H1 (cell line): ENCODE measurements around the gene SPRING1. TPM values are rescaled to one million over a fixed set of nuclear protein-coding genes. Genes with fewer than 3 reads are reported as not detected.

Source experiments
- CTCF ChIA-PET: fragments of 300-600 bp; sonication (Branson Sonifier 250); formaldehyde crosslinking; loops from one replicate; lab custom pipeline; 2021; ENCODE audit not compliant: partially characterized antibody; lab: Charles Lee
- POLR2A ChIA-PET: fragments of 300-600 bp; sonication (Branson Sonifier 250); formaldehyde crosslinking; loops from one replicate; lab custom pipeline; 2021; ENCODE audit warnings: inconsistent platforms; ENCODE audit not compliant: partially characterized antibody; lab: Charles Lee
- DNase-seq, 2 experiments: peaks; one replicate each; pipeline versions ENCODE4 v3.0.0 to v3.0.0-alpha.2; 2010 to 2022; ENCODE audit warnings: low spot score in 2 of 2, low read depth in 1 of 2, mixed read lengths in 1 of 2
- FAIRE-seq: peaks from 2 replicates; lab custom pipeline; 2011; peaks lifted over from hg19 to GRCh38; lab: Jason Lieb, UNC
- H2AFZ ChIP-seq: 2 replicates; pipeline ENCODE4 v1.8.1; 2012; ENCODE audit warnings: low read length, inconsistent platforms
- H2AK5ac ChIP-seq: 2 replicates; pipeline ENCODE4 v1.6.1; 2013; ENCODE audit warnings: low read depth, low read length
- H2BK120ac ChIP-seq: replicated peaks from 2 replicates; pipeline ENCODE3; 2013; ENCODE audit warnings: low read depth, low read length, inconsistent platforms
- H2BK12ac ChIP-seq: 2 replicates; pipeline ENCODE4 v1.6.1; 2013; ENCODE audit warnings: low read depth, low read length
- H2BK15ac ChIP-seq: 2 replicates; pipeline ENCODE4 v1.6.1; 2013; ENCODE audit warnings: low read length
- H2BK20ac ChIP-seq: 2 replicates; pipeline ENCODE4 v1.6.1; 2013; ENCODE audit warnings: low read length
- H2BK5ac ChIP-seq: 2 replicates; pipeline ENCODE4 v1.6.1; 2013; ENCODE audit warnings: low read depth, low read length
- H3K14ac ChIP-seq: 2 replicates; pipeline ENCODE4 v1.6.1; 2013; ENCODE audit warnings: inconsistent platforms; ENCODE audit not compliant: insufficient read length
- H3K18ac ChIP-seq: 2 replicates; pipeline ENCODE4 v1.6.1; 2013; ENCODE audit warnings: low read length; ENCODE audit errors: extremely low read depth
- H3K23ac ChIP-seq: 2 replicates; pipeline ENCODE4 v1.6.1; 2013; ENCODE audit warnings: inconsistent platforms; ENCODE audit not compliant: insufficient read length
- H3K23me2 ChIP-seq: 2 replicates; pipeline ENCODE4 v1.6.1; 2013; ENCODE audit warnings: low read depth, low read length
- H3K27ac ChIP-seq: 2 replicates; pipeline ENCODE4 v1.6.1; 2011; ENCODE audit warnings: low read depth, low read length, inconsistent platforms
- H3K27me3 ChIP-seq, 4 experiments: replicated peaks in 1 of 4; 1 replicate in 1 of 4; 2 replicates in 3 of 4; pipeline versions ENCODE4 v1.6.1 to v1.8.1; 2011 to 2013; ENCODE audit warnings: low read length in 3 of 4, mild to moderate bottlenecking in 3 of 4, inconsistent platforms in 2 of 4, mixed read lengths in 2 of 4, moderate library complexity in 1 of 4; ENCODE audit not compliant: control insufficient read depth in 3 of 4, insufficient read depth in 3 of 4; ENCODE audit errors: extremely low read depth in 1 of 4
- H3K36me3 ChIP-seq, 4 experiments: 2 replicates each; pipeline versions ENCODE4 v1.6.1 to v1.8.1; 2011 to 2013; ENCODE audit warnings: mild to moderate bottlenecking in 4 of 4, low read length in 3 of 4, moderate library complexity in 2 of 4, control low read depth in 1 of 4, inconsistent platforms in 1 of 4; ENCODE audit not compliant: insufficient read depth in 4 of 4, control insufficient read depth in 2 of 4
- H3K4ac ChIP-seq: replicated peaks from 2 replicates; pipeline ENCODE3; 2013; ENCODE audit warnings: low read length, low read depth, mixed read lengths, inconsistent platforms; ENCODE audit not compliant: insufficient read length
- H3K4me1 ChIP-seq, 4 experiments: replicated peaks in 1 of 4; 1 replicate in 1 of 4; 2 replicates in 3 of 4; pipeline versions ENCODE4 v1.6.1 to v1.8.1; 2011 to 2013; ENCODE audit warnings: low read length in 3 of 4, inconsistent platforms in 2 of 4, mixed read lengths in 1 of 4; ENCODE audit not compliant: insufficient read depth in 4 of 4, control insufficient read depth in 3 of 4
- H3K4me2 ChIP-seq, 2 experiments: 2 replicates each; pipeline versions ENCODE4 v1.6.1 to v1.8.1; 2011 to 2013; ENCODE audit warnings: low read depth in 2 of 2, low read length in 2 of 2, control low read depth in 1 of 2, inconsistent platforms in 1 of 2, mild to moderate bottlenecking in 1 of 2; ENCODE audit not compliant: insufficient read depth in 1 of 2
- H3K4me3 ChIP-seq, 4 experiments: fragments of 200-600, 300-600 bp in 1 of 4; sonication (generic), shearing (Covaris generic), sonication (Bioruptor Twin) in 1 of 4; 2 replicates each; pipeline versions ENCODE4 v1.5.1 to v1.8.1; 2011 to 2016; ENCODE audit warnings: low read length in 4 of 4, low read depth in 3 of 4, control low read depth in 2 of 4, inconsistent platforms in 2 of 4, mild to moderate bottlenecking in 2 of 4, mixed read lengths in 1 of 4, moderate library complexity in 1 of 4; ENCODE audit not compliant: insufficient read depth in 2 of 4; ENCODE audit errors: extremely low read depth in 1 of 4
- H3K56ac ChIP-seq: replicated peaks from 2 replicates; pipeline ENCODE3; 2013; ENCODE audit warnings: low read depth, mild to moderate bottlenecking, mixed read lengths, low read length, inconsistent platforms; ENCODE audit not compliant: insufficient read length
- H3K79me1 ChIP-seq: 2 replicates; pipeline ENCODE4 v1.6.1; 2013; ENCODE audit warnings: low read depth, low read length, control low read depth
- H3K79me2 ChIP-seq, 2 experiments: 2 replicates each; pipeline versions ENCODE4 v1.6.1 to v1.8.1; 2012 to 2013; ENCODE audit warnings: low read length in 2 of 2, mild to moderate bottlenecking in 2 of 2, inconsistent platforms in 1 of 2; ENCODE audit not compliant: insufficient read depth in 2 of 2, control insufficient read depth in 1 of 2
- H3K9ac ChIP-seq, 4 experiments: replicated peaks in 1 of 4; 1 replicate in 1 of 4; 2 replicates in 3 of 4; pipeline versions ENCODE4 v1.6.1 to v1.8.1; 2011 to 2013; ENCODE audit warnings: low read depth in 3 of 4, low read length in 3 of 4, control low read depth in 2 of 4, mild to moderate bottlenecking in 2 of 4, moderate library complexity in 2 of 4, inconsistent platforms in 1 of 4; ENCODE audit errors: extremely low read depth in 1 of 4
- H3K9me3 ChIP-seq, 2 experiments: 2 replicates each; pipeline versions ENCODE4 v1.6.1 to v1.8.1; 2012 to 2013; ENCODE audit warnings: mild to moderate bottlenecking in 2 of 2, moderate library complexity in 2 of 2, control low read depth in 1 of 2, inconsistent platforms in 1 of 2, low read depth in 1 of 2, low read length in 1 of 2, mixed read lengths in 1 of 2; ENCODE audit not compliant: insufficient read depth in 2 of 2
- H4K20me1 ChIP-seq, 2 experiments: replicated peaks in 1 of 2; 2 replicates each; pipeline versions ENCODE3 to v1.8.1; 2011 to 2013; ENCODE audit warnings: inconsistent platforms in 2 of 2, low read length in 2 of 2, mild to moderate bottlenecking in 1 of 2; ENCODE audit not compliant: insufficient read depth in 2 of 2, control insufficient read depth in 1 of 2
- H4K5ac ChIP-seq: 2 replicates; pipeline ENCODE4 v1.6.1; 2013; ENCODE audit warnings: low read length, low read depth, mixed read lengths, inconsistent platforms; ENCODE audit not compliant: insufficient read length
- H4K8ac ChIP-seq: 2 replicates; pipeline ENCODE4 v1.8.0; 2013; ENCODE audit warnings: mild to moderate bottlenecking, moderate library complexity, low read length, inconsistent platforms; ENCODE audit not compliant: insufficient read depth; ENCODE audit errors: extremely low read depth
- H4K91ac ChIP-seq: replicated peaks from 2 replicates; pipeline ENCODE3; 2013; ENCODE audit warnings: low read length, mixed read lengths, inconsistent platforms; ENCODE audit not compliant: insufficient read length
- CBX8 ChIP-seq: fragments of 300-800, 300-1000 bp; sonication (generic); IDR thresholded peaks from 2 replicates; pipeline ENCODE4 v1.7.1; 2016; ENCODE audit warnings: low read depth, low read length, borderline replicate concordance
- SUZ12 ChIP-seq: fragments of 200-600 bp; sonication (generic); IDR thresholded peaks from 2 replicates; pipeline ENCODE4 v1.6.1; 2012; ENCODE audit warnings: mild to moderate bottlenecking, inconsistent platforms, low read length, moderate library complexity, mixed read lengths
- TBP ChIP-seq: IDR thresholded peaks from 2 replicates; pipeline ENCODE4 v1.6.1; 2011; ENCODE audit warnings: low read depth, low read length, improper control_type of control experiment
- WGBS, 2 experiments: shearing (Covaris generic) in 1 of 2; methylation state at CpG; one replicate each; pipeline versions ENCODE4 v1.1.6 to v1.1.7; 2013 to 2015; ENCODE audit warnings: low lambda C conversion rate in 2 of 2, mixed read lengths in 2 of 2, inconsistent platforms in 1 of 2, low coverage in 1 of 2, missing lambda C conversion rate in 1 of 2; ENCODE audit not compliant: insufficient replicate concordance in 2 of 2, insufficient coverage in 1 of 2, insufficient read length in 1 of 2; ENCODE audit errors: extremely low coverage in 1 of 2, missing lambda C conversion rate in 1 of 2; 5-methylcytosine and 5-hydroxymethylcytosine counted together
- polyA plus RNA-seq, 7 experiments: library from polyadenylated mRNA; depleted of rRNA in 3 of 7; stranded (reverse) in 5 of 7; unstranded in 2 of 7; fragments of >200 nt in 5 of 7; fragments of 200-250 nt in 2 of 7; gene quantifications; 1 replicate in 5 of 7; 2 replicates in 1 of 7; 4 replicates in 1 of 7; pipeline versions ENCODE4 v1.2.1 to v1.2.3, GENCODE V29; 2011 to 2013; ENCODE audit warnings: missing spikeins in 2 of 7, mixed read lengths in 2 of 7
- total RNA-seq: library from RNA; stranded (reverse); fragmentation: NEBNext Ultra II Directional; extraction: Animal tissue kit (Norgen Biotek cat#: 25700); gene quantifications from 2 replicates; pipeline ENCODE4 v1.2.1, GENCODE V29; 2021

SPRING1 gene
- total and polyA plus RNA-seq, 2 of the 8 experiments (the other 6 are each of a cell fraction or from before 2014, with no cell fraction given): 14.3 to 46.5 TPM

DNA sequence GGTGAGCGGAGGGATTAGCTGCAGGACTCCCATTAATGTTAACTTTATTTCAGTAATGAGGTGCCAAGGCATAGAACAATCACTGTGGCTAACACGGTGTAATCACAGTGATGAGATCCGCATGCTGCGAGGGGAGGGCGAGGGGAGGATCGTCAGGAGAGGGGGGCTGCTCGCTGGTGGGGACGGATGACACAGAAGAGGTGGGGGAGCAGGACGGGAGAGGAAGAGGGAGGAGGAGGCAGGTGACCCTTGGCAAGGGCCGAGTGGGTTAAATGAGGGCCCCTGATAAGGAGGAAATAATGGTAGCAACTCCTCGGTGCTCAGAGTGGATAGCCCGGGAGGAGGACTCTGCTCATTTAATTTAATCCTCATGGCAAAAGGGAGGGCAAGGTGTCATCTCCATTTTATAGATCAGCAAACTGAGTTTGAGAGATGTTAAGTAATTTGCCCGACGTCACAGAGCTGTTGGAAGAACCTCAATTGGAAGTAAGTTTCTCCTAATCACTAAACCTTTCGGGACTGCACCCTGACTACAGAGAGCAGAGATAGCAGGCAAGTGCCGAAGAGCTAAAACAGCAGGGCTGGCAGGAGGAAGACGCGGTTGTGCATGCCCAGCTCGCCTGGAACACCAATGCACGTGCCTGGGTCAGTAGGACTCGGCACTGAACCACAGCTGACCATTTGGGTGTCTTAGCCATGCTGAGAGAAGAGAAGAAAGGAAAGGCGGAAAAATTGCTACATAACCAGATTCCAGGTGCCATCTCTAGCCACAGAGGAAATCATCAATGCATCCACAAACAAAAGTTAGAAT, 43.0 kb downstream of the SPRING1 start:
- H3K4me2 ChIP-seq: peak overlapping the region in 1 of 2 experiments; percentile 74; a peak in 1 of 4 replicates
- H3K23me2 ChIP-seq: 0 out of 2 replicates have a peak, but pooled peaks cover 5% of the 10 kb centered on the region
- H3K79me1 ChIP-seq: no peaks in the 10 kb centered on the region
- no peak overlapping the region for H4K91ac ChIP-seq
- H3K36me3 ChIP-seq: no peaks in the 10 kb centered on the region
- no peak overlapping the region for H3K14ac ChIP-seq
- H3K4me3 ChIP-seq: no peak overlapping the region
- no peak overlapping the region for H3K56ac ChIP-seq
- H2BK120ac ChIP-seq: no peak overlapping the region
- H4K20me1 ChIP-seq: no peaks in the 10 kb centered on the region
- no peak overlapping the region for H2AK5ac ChIP-seq
- POLR2A ChIA-PET: no interaction called here
- H2BK15ac ChIP-seq: no peak overlapping the region
- no peak overlapping the region for H3K18ac ChIP-seq
- H3K23ac ChIP-seq: no peak overlapping the region
- CTCF ChIA-PET: interaction anchor here (1.0 to 1.4 kb wide), 2 partner anchors 9 to 168 kb away, joined by 3 read pairs; no protein-coding TSS in a partner anchor
- TF ChIP-seq TBP: no peak
- TF ChIP-seq CBX8: no peak
- TF ChIP-seq SUZ12: no peak
- no peak overlapping the region for H2AFZ ChIP-seq
- 86% methylated on average over 19 of the region's 22 CpGs; no CpG with 5 or more reads in 1 of the 2 experiments for WGBS, 2 experiments
- H3K4ac ChIP-seq: no peak overlapping the region
- peaks cover 0 to 10% (median 4%) of the 10 kb centered on the region in 4 experiments; a peak in 5 of 7 replicates for H3K4me1 ChIP-seq
- FAIRE-seq: no peak
- H4K5ac ChIP-seq: no peak overlapping the region
- H2BK5ac ChIP-seq: no peak overlapping the region
- H2BK12ac ChIP-seq: peak overlapping the region; percentile 75; the same call in 1 of the 2 replicates
- H3K9ac ChIP-seq: no peak overlapping the region
- H3K9me3 ChIP-seq: no peaks in the 10 kb centered on the region
- H4K8ac ChIP-seq: no peak overlapping the region
- no peak overlapping the region for H2BK20ac ChIP-seq
- no peaks in the 10 kb centered on the region for H3K79me2 ChIP-seq
- DNase-seq: no peak
- H3K27me3 ChIP-seq: peaks cover 0 to 10% (median 6%) of the 10 kb centered on the region in 4 experiments; a peak in 6 of 7 replicates
- H3K27ac ChIP-seq: no peak overlapping the region
